Left renal pelvis (tissue), 4 donors: Measurements from ENCODE around the gene PRXL2A. TPM values are rescaled to one million over a fixed set of nuclear protein-coding genes. Genes with fewer than 3 reads are reported as not detected.
"Not testable (repeated sequence)": the region's sequence is repeated elsewhere in the genome, so short reads cannot be mapped to it uniquely, and the experiment has no call there.

Experiments used
- DNase-seq, 4 donors: peaks; one replicate each; pipeline ENCODE4 v3.0.0-alpha.2; 2013; ENCODE audit warnings: low read depth in 4 of 4, low spot score in 3 of 4
- polyA plus RNA-seq, 4 donors: library from polyadenylated mRNA; unstranded; fragments of 120-200 nt; gene quantifications; one replicate each; pipeline ENCODE4 v1.2.1, GENCODE V29; 2013; ENCODE audit not compliant: insufficient read length in 4 of 4

PRXL2A gene
- polyA plus RNA-seq, 4 donors, result 115 to 128 (median 121) TPM

- DNase-seq, result no peak
Observed at GRCh38 chr10:80410578-80411145, 2.3 kb downstream of the PRXL2A start.

- no peak for DNase-seq
Observed at GRCh38 chr10:80411267-80411668, 2.9 kb downstream of the PRXL2A start.

GRCh38 chr10:80411681-80412220 lies 3.4 kb downstream of the PRXL2A start:
- no peak for DNase-seq

- no peak for DNase-seq
Observed at GRCh38 chr10:80412486-80412885, 4.1 kb downstream of the PRXL2A start.

GRCh38 chr10:80413271-80413996 lies 5.1 kb downstream of the PRXL2A start:
- peak in 1 of 4 donors; percentile 50 for DNase-seq

- DNase-seq, result peak in 2 of 4 donors; percentile 54 to 57
Observed at GRCh38 chr10:80414142-80414895, 6.0 kb downstream of the PRXL2A start.

- DNase-seq, result no peak
Observed at GRCh38 chr10:80415734-80416478, 7.6 kb downstream of the PRXL2A start.

- peak in 1 of 4 donors; percentile 44 for DNase-seq
Observed at GRCh38 chr10:80416479-80417098, 8.2 kb downstream of the PRXL2A start.

GRCh38 chr10:80417256-80417655 lies 8.9 kb downstream of the PRXL2A start:
- DNase-seq, result not testable (repeated sequence)

- no peak for DNase-seq
Observed at GRCh38 chr10:80421050-80421706, 12.8 kb downstream of the PRXL2A start.

GRCh38 chr10:80421707-80422536 lies 13.6 kb downstream of the PRXL2A start:
- no peak for DNase-seq

GRCh38 chr10:80425901-80426300 lies 17.6 kb downstream of the PRXL2A start:
- no peak for DNase-seq

- DNase-seq, result no peak
Observed at GRCh38 chr10:80427541-80427940, 19.2 kb downstream of the PRXL2A start.

GRCh38 chr10:80429521-80429973 lies 21.2 kb downstream of the PRXL2A start:
- no peak for DNase-seq

GRCh38 chr10:80433134-80433533 lies 24.8 kb downstream of the PRXL2A start:
- DNase-seq, result no peak

GRCh38 chr10:80436446-80437098 lies 28.2 kb downstream of the PRXL2A start:
- DNase-seq, result no peak

GRCh38 chr10:80437227-80437626 lies 28.9 kb downstream of the PRXL2A start:
- no peak for DNase-seq

- no peak for DNase-seq
Observed at GRCh38 chr10:80441831-80442230, 33.5 kb downstream of the PRXL2A start.
